SW480 (cell line): ENCODE results near the gene RPA3.

Source experiments
- DNase-seq: peaks from one replicate; pipeline ENCODE4 v3.0.0-alpha.2; 2016; ENCODE audit warnings: low spot score

Gene RPA3

DNA sequence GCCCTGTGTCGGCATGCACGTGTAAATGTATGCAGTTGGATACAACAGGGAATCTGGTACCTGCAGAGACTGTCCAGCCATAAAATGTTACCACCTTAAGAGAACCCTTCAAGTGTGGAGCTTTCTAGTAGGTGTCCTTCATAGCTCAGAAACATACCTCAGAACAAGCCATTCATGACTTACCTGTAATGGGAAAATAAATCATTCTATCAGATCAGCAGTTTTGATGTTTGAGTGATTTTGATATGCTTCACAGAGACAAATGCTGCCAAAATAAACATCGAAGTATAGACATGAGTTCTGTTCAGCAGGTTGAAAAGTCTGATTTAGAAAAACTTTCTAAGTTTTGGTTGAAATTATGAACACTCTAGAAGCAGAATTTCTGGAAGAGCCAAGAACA lies 111.4 kb downstream of the RPA3 start:
- no peak for DNase-seq

DNA sequence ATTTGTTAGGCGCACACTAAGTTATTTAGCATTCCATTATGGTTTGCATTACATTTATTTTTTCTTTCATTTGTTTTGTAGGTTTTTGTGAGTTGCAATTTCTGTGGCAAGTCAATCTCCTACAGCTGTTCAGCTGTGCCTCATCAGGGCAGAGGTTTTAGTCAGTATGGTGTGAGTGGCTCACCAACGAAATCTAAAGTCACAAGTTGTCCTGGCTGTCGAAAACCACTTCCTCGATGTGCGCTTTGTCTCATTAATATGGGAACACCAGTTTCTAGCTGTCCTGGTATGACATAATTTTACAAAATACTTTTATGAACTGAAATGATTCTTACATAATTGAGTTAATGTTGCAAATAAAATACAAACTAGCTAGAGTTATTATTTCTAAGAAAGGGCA lies 122.2 kb downstream of the RPA3 start:
- DNase-seq: no peak

DNA sequence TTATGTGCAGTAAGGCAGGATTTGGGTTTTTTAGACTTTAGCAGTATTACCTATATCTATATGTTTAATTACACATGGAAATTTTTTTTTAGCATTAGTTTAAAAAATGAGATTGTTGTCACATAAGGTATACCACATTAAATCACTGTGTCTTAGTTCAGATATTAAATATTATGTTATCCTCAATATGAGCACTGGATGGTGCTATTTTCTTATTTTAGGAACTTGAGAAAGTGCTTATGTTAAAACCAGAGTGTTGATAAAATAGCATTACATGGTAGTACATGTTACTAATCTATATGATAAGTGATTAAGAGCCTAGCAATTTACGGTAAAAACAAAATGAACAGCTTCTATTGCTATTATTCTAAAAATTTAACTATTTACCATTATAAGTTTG lies 123.0 kb downstream of the RPA3 start:
- DNase-seq: peak; percentile 42
